K562 (cell line): ENCODE measurements around the gene CFHR2. TPM values are rescaled to one million over a fixed set of nuclear protein-coding genes. Genes with fewer than 3 reads are reported as not detected.

Experiments
- ATAC-seq: fragments of 200-7000 bp; cut with Tn5 transposase; 3 replicates; pipeline ENCODE4 v1.9.1; 2020; ENCODE audit warnings: moderate library complexity
- BruUV-seq: library from RNA; stranded (reverse); fragments of 400-500 nt; replicated peaks from 2 replicates; lab custom pipeline; 2021; lab: Mats Ljungman, UMichigan
- CTCF ChIA-PET: fragments of 300-600 bp; formaldehyde crosslinking; extraction: SDS; loops from one replicate; lab custom pipeline; 2021; ENCODE audit warnings: low intra/inter-chr PET ratio; lab: Yijun Ruan, JAX
- POLR2A ChIA-PET: fragments of 300-600, 350-650 bp; sonication (Branson Sonifier 250); formaldehyde crosslinking; extraction: SDS; loops from one replicate; lab custom pipeline; 2021; ENCODE audit warnings: antibody characterized with exemption, inconsistent platforms; lab: Yijun Ruan, JAX
- DNase-seq, 4 experiments: peaks; one replicate each; pipeline versions ENCODE4 v3.0.0 to v3.0.0-alpha.2; 2011 to 2018; ENCODE audit warnings: low spot score in 3 of 4, mixed read lengths in 3 of 4; ENCODE audit errors: extremely low read depth in 1 of 4
- FAIRE-seq: peaks from 2 replicates; lab custom pipeline; 2011; peaks lifted over from hg19 to GRCh38; lab: Jason Lieb, UNC
- H2AFZ ChIP-seq: 2 replicates; pipeline ENCODE4 v1.6.0; 2011; ENCODE audit warnings: low read depth, low read length, control low read depth, inconsistent platforms
- H3K27ac ChIP-seq: fragments of 200-600 bp; 3 replicates; pipeline ENCODE4 v1.8.0; 2011; ENCODE audit warnings: low read depth, mild to moderate bottlenecking, control low read depth, inconsistent platforms, low read length, moderate library complexity, mixed read lengths; ENCODE audit errors: extremely low read depth
- H3K27me3 ChIP-seq, 2 experiments: fragments of 300-600 bp in 1 of 2; 2 replicates in 1 of 2; 3 replicates in 1 of 2; pipeline versions ENCODE4 v1.6.0 to v1.8.0; 2011; ENCODE audit warnings: inconsistent platforms in 2 of 2, low read length in 2 of 2, mild to moderate bottlenecking in 1 of 2, mixed read lengths in 1 of 2, moderate library complexity in 1 of 2; ENCODE audit not compliant: control insufficient read depth in 2 of 2, insufficient read depth in 2 of 2
- H3K36me3 ChIP-seq: fragments of 300-600 bp; 3 replicates; pipeline ENCODE4 v1.8.0; 2011; ENCODE audit warnings: mild to moderate bottlenecking, low read length, inconsistent platforms; ENCODE audit not compliant: control insufficient read depth, insufficient read depth
- H3K4me1 ChIP-seq, 2 experiments: fragments of 200-600 bp in 1 of 2; replicated peaks in 1 of 2; 2 replicates in 1 of 2; 3 replicates in 1 of 2; pipeline versions ENCODE4 v1.5.1 to v1.8.0; 2011; ENCODE audit warnings: inconsistent platforms in 2 of 2, low read length in 2 of 2, mild to moderate bottlenecking in 1 of 2, mixed read lengths in 1 of 2, moderate library complexity in 1 of 2; ENCODE audit not compliant: control insufficient read depth in 2 of 2, insufficient read depth in 2 of 2
- H3K4me2 ChIP-seq: 2 replicates; pipeline ENCODE4 v1.6.1; 2011; ENCODE audit warnings: low read length, control low read depth, inconsistent platforms, mixed read lengths; ENCODE audit not compliant: insufficient read depth
- H3K4me3 ChIP-seq: fragments of 200-600 bp; sonication (generic), shearing (Covaris generic); 2 replicates; pipeline ENCODE4 v1.5.1; 2016; ENCODE audit warnings: control low read depth, inconsistent platforms
- H3K79me2 ChIP-seq: fragments of 200-600 bp; 3 replicates; pipeline ENCODE4 v1.8.0; 2011; ENCODE audit warnings: low read length, inconsistent platforms; ENCODE audit not compliant: control insufficient read depth, insufficient read depth
- H3K9ac ChIP-seq, 2 experiments: 2 replicates each; pipeline versions ENCODE4 v1.6.0 to v1.6.1; 2011; ENCODE audit warnings: low read depth in 2 of 2, low read length in 2 of 2, control low read depth in 1 of 2, inconsistent platforms in 1 of 2, mild to moderate bottlenecking in 1 of 2, mixed read lengths in 1 of 2; ENCODE audit not compliant: insufficient read depth in 1 of 2
- H3K9me1 ChIP-seq: one replicate; pipeline ENCODE4 v1.6.0; 2011; ENCODE audit warnings: inconsistent platforms, mild to moderate bottlenecking, low read length, moderate library complexity; ENCODE audit not compliant: control insufficient read depth, insufficient read depth
- H3K9me3 ChIP-seq: replicated peaks from 2 replicates; pipeline ENCODE4 v1.5.1; 2011; ENCODE audit warnings: low read depth, low read length, inconsistent platforms; ENCODE audit not compliant: control insufficient read depth, insufficient read depth
- H4K20me1 ChIP-seq: replicated peaks from 2 replicates; pipeline ENCODE4 v1.6.1; 2011; ENCODE audit warnings: low read length, inconsistent platforms, mixed read lengths; ENCODE audit not compliant: control insufficient read depth, insufficient read depth
- EHMT2 ChIP-seq: fragments of 450-650 bp; IDR thresholded peaks from 2 replicates; pipeline ENCODE4 v1.6.1; 2018; ENCODE audit warnings: antibody characterized with exemption
- L3MBTL2 ChIP-seq: fragments of 450-650 bp; IDR thresholded peaks from 2 replicates; pipeline ENCODE4 v1.6.1; 2016; ENCODE audit warnings: mild to moderate bottlenecking, moderate library complexity
- POLR2H ChIP-seq: IDR thresholded peaks from 2 replicates; pipeline ENCODE4 v1.6.1; 2016; ENCODE audit warnings: missing genetic modification characterization, low read depth, mild to moderate bottlenecking, control low read depth, missing compliant biosample characterization, moderate library complexity
- SMAD1 ChIP-seq: fragments of 150-350 bp; IDR thresholded peaks from 2 replicates; pipeline ENCODE4 v1.6.1; 2014; ENCODE audit warnings: low read length, low read depth; ENCODE audit not compliant: partially characterized antibody
- SMAD2 ChIP-seq: fragments of 150-350 bp; IDR thresholded peaks from 2 replicates; pipeline ENCODE4 v1.6.1; 2014; ENCODE audit warnings: low read depth, mild to moderate bottlenecking, low read length
- SRSF3 ChIP-seq: fragments of 200-400 bp; formaldehyde crosslinking; IDR thresholded peaks from 2 replicates; pipeline ENCODE4 v1.6.1; 2016; ENCODE audit warnings: mild to moderate bottlenecking, low read length, moderate library complexity; ENCODE audit not compliant: insufficient read depth
- TCF7L2 ChIP-seq: fragments of 150-350 bp; IDR thresholded peaks from 2 replicates; pipeline ENCODE4 v1.6.1; 2016; ENCODE audit warnings: low read depth, mild to moderate bottlenecking, low read length, moderate library complexity
- YY1 ChIP-seq, 3 experiments: IDR thresholded peaks; 2 replicates each; pipeline ENCODE4 v1.6.1; 2011; ENCODE audit warnings: low read length in 2 of 3, mild to moderate bottlenecking in 2 of 3, moderate library complexity in 2 of 3, borderline replicate concordance in 1 of 3, control low read depth in 1 of 3, low read depth in 1 of 3; ENCODE audit not compliant: insufficient read depth in 3 of 3, insufficient replicate concordance in 2 of 3, control insufficient read depth in 1 of 3, insufficient read length in 1 of 3; ENCODE audit errors: extremely low read depth in 1 of 3
- ZNF197 ChIP-seq: fragments of 200-800 bp; sonication (Bioruptor generic); IDR thresholded peaks from 2 replicates; pipeline ENCODE4 v1.6.1; 2016; ENCODE audit warnings: low read depth, missing genetic modification characterization, missing compliant biosample characterization
- WGBS: fragments of 100-300 bp; shearing (Covaris generic); methylation state at CpG from one replicate; pipeline ENCODE4 v1.1.6; 2016; ENCODE audit warnings: low coverage, mixed read lengths; ENCODE audit not compliant: insufficient coverage; ENCODE audit errors: missing lambda C conversion rate; 5-methylcytosine and 5-hydroxymethylcytosine counted together
- in situ Hi-C: fragments of 300-500 bp; cut with MboI; formaldehyde crosslinking; loops from 4 replicates; pipeline ENCODE4 v1.15.0; 2018; ENCODE audit warnings: inconsistent platforms, mixed read lengths
- intact Hi-C: fragments of 100-400 bp; cut with micrococcal nuclease; formaldehyde crosslinking; loops from 2 replicates; pipeline ENCODE4 v1.14.2; 2022
- polyA plus RNA-seq, 8 experiments: library from polyadenylated mRNA; depleted of rRNA in 4 of 8; stranded (reverse) in 5 of 8; unstranded in 3 of 8; fragments of >200 nt; fragmentation: Nextera tagmentation in 2 of 8; fragmentation: Illumina TruSeq in 1 of 8; extraction: Ambion mirVana in 2 of 8; extraction: Trizol in 1 of 8; gene quantifications; 2 replicates each; pipeline versions ENCODE4 v1.2.1 to v1.2.3, GENCODE V29; 2011 to 2014; ENCODE audit warnings: inconsistent platforms in 1 of 8, missing spikeins in 1 of 8
- total RNA-seq, 7 experiments: library from RNA; depleted of rRNA in 6 of 7; stranded (reverse); fragments of >200 nt in 6 of 7; fragmentation: Illumina TruSeq in 2 of 7; extraction: Trizol in 2 of 7; gene quantifications; 2 replicates each; pipeline versions ENCODE4 v1.2.1 to v1.2.3, GENCODE V29; 2011 to 2021; ENCODE audit warnings: low replicate concordance in 1 of 7
- TF ChIP-seq, protein P1 (sequence below): fragments of 150-350 bp; conservative IDR thresholded peaks from 2 replicates; pipeline ENCODE4 v1.6.1; 2014; ENCODE audit warnings: low read length
- TF ChIP-seq, protein P2 (sequence below): sonication (generic); formaldehyde crosslinking; IDR thresholded peaks from 2 replicates; pipeline ENCODE4 v1.5.0; 2020; ENCODE audit warnings: missing genetic modification reagents

Gene CFHR2
- total and polyA plus RNA-seq, 9 of the 15 experiments (the other 6 are each of a cell fraction or from before 2014, with no cell fraction given), result not detected

- TF ChIP-seq, protein P1, sequence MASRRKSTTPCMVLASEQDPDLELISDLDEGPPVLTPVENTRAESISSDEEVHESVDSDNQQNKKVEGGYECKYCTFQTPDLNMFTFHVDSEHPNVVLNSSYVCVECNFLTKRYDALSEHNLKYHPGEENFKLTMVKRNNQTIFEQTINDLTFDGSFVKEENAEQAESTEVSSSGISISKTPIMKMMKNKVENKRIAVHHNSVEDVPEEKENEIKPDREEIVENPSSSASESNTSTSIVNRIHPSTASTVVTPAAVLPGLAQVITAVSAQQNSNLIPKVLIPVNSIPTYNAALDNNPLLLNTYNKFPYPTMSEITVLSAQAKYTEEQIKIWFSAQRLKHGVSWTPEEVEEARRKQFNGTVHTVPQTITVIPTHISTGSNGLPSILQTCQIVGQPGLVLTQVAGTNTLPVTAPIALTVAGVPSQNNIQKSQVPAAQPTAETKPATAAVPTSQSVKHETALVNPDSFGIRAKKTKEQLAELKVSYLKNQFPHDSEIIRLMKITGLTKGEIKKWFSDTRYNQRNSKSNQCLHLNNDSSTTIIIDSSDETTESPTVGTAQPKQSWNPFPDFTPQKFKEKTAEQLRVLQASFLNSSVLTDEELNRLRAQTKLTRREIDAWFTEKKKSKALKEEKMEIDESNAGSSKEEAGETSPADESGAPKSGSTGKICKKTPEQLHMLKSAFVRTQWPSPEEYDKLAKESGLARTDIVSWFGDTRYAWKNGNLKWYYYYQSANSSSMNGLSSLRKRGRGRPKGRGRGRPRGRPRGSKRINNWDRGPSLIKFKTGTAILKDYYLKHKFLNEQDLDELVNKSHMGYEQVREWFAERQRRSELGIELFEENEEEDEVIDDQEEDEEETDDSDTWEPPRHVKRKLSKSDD, result no peak
- TF ChIP-seq ZNF197, result no peak
- TF ChIP-seq SMAD1, result no peak
- TF ChIP-seq L3MBTL2, result no peak
These were observed 59.6 kb downstream of the CFHR2 start (continued) for GRCh38 chr1:197003132-197003531.

GRCh38 chr1:197008861-197009260 lies 65.3 kb downstream of the CFHR2 start:
- TF ChIP-seq, protein P2, sequence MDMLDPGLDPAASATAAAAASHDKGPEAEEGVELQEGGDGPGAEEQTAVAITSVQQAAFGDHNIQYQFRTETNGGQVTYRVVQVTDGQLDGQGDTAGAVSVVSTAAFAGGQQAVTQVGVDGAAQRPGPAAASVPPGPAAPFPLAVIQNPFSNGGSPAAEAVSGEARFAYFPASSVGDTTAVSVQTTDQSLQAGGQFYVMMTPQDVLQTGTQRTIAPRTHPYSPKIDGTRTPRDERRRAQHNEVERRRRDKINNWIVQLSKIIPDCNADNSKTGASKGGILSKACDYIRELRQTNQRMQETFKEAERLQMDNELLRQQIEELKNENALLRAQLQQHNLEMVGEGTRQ (CRISPR knock-in tag), result peak; percentile 64
- TF ChIP-seq SRSF3 (no peak), POLR2H (tag) (0 out of 2 replicates have a peak, but pooled peaks have one; percentile 4), TCF7L2 (no peak), EHMT2 (0 out of 2 replicates have a peak, but pooled peaks have one; percentile 24), YY1 (IDR thresholded peaks at IDR 0.05; ENCODE audit: borderline replicate concordance in 1 of 3, control insufficient read depth in 1 of 3, extremely low read depth in 1 of 3, insufficient read depth in 3 of 3, insufficient read length in 1 of 3, insufficient replicate concordance in 2 of 3, low read depth in 1 of 3, low read length in 2 of 3) (peak in 1 of 3 experiments; percentile 48), SMAD2 (no peak)
- ATAC-seq, result peak; percentile 71
- no peaks in the 10 kb centered on the region for H3K27me3 ChIP-seq
- H3K9me1 ChIP-seq, result no peaks in the 10 kb centered on the region
- in situ Hi-C loops, result no loop called here
- WGBS, result 6% methylated on average over 6 of the region's 6 CpGs
- no TSS peak for BruUV-seq
- peak in 1 of 4 experiments; percentile 27 for DNase-seq
- no peaks in the 10 kb centered on the region for H3K36me3 ChIP-seq
- H2AFZ ChIP-seq, result peak overlapping the region; percentile 58
- ChIA-PET POLR2A (interaction anchor here (0.7 kb wide), 1 partner anchor 387 kb away, joined by 4 read pairs; no protein-coding TSS in a partner anchor), CTCF (no interaction called here)
- no peaks in the 10 kb centered on the region for H3K4me1 ChIP-seq
- no peak overlapping the region for H3K9ac ChIP-seq
- no peaks in the 10 kb centered on the region for H3K79me2 ChIP-seq
- intact Hi-C loops, result no loop called here
- FAIRE-seq, result no peak
- H3K4me3 ChIP-seq, result no peak overlapping the region
- no peaks in the 10 kb centered on the region for H3K9me3 ChIP-seq
- H3K27ac ChIP-seq, result no peak overlapping the region
- no peak overlapping the region; the same call in 1 of the 2 replicates for H3K4me2 ChIP-seq
- H4K20me1 ChIP-seq, result no peaks in the 10 kb centered on the region
